ENCODE measurements around the gene UBFD1.
"Not testable (repeated sequence)": the region's sequence is repeated elsewhere in the genome, so short reads cannot be mapped to it uniquely, and the experiment has no call there.

Gene UBFD1

GRCh38 chr16:23527961-23528643 lies 29.4 kb upstream of the UBFD1 start:
- DNase-seq (ENCODE audit: low spot score): no peak

DNA sequence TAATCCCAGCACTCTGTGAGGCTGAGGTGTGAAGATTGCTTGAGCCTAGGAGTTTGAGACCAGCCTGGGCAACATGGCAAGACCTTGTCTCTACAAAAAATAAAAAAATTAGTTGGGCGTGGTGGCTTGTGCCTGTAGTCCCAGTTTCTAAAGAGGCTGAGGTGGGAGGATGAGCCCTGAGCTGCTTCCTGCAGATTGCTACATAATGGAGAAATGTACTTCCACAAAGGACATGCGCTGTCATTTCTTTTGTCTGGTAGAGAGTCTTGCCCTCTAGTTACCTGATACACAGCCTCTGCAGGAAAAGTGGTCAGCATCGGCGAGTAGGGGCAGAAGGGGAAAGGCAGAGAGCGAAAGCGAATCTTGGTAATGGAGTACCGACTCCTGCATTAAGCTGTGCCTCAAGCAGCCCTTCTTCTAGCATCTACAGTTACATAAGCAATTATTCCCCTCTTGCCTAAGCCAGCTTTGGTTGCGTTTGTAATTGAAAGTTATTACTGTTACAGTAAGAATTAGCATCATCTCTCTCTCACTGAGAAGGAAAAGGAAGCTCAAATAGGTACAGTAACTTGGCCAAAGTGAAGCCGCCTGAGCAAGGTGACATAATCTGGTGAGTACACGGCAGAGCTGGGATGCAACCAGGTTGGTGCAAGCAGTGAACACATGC lies 28.8 kb upstream of the UBFD1 start:
- no peak for DNase-seq (ENCODE audit: low spot score)

- no peak for DNase-seq (ENCODE audit: low spot score)
Measured at GRCh38 chr16:23530062-23530461, 27.5 kb upstream of the UBFD1 start.

GRCh38 chr16:23532448-23532847 lies 25.1 kb upstream of the UBFD1 start:
- DNase-seq (ENCODE audit: low spot score): no peak

DNA sequence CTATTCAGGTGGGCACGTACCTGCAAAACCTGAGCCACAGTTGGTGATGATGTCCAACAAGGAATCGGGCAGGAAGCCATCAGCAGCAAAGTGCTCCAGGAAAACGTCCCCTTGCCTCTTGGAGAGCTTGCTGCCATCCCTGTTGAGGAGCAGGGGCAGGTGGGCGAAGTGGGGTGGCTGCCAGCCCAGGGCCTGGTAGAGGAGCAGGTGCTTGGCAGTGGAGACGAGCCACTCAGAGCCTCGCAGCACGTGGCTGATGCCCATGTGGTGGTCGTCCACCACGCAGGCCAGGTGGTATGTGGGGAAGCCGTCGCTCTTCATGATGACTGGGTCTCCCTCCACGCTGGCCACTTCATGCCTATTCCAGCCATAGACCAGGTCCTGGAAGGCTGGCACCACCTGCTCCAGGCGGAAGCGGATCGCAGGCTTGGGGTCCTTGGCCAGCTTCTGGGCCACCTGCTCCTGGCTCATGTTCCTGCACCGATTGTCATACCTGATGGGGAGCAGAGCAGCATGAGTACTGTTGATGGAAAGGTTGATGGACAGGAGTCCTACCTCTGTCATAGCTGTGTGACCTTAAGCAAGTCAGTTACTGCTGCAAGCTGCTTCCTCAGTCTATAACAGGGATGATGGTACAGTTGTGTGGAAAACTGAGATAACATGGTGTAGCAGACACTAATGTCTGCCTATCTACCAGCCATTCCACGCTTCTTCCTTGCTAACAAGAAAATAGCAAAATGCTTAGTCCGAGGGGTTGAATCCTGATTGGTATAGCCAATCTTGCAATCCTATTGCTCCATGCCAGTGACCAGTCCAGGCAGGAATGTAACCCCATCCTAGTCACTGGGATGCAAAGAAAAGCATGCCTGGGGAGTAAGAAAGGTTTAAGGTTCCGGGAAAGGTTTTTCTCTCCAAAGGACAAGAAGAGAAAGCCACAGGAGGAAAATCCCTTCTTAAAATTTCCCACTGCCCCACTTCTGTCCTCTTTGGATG lies 22.4 kb upstream of the UBFD1 start:
- DNase-seq (ENCODE audit: low spot score): no peak

DNA sequence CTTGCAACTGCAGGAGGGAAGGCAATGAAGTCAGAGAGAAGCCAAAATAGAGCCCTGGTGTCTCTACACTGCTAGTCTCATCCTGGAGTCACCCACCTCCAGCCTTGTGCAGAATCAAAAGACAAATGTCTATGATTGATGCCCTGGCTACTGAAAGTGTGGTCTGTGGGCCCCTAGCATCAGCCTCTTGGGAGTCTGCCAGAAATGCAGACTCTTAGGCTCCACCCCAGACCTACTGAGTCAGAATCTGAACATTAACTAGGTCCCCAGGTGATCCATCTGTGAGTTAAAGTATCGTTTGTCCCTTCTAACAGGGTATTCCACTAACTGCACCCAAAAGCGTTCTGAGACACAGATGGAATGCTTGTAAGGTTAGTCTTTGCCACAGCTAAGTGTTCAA lies 21.6 kb upstream of the UBFD1 start:
- DNase-seq (ENCODE audit: low spot score): no peak

- DNase-seq (ENCODE audit: low spot score): no peak
Measured at GRCh38 chr16:23537390-23537789, 20.1 kb upstream of the UBFD1 start.

DNA sequence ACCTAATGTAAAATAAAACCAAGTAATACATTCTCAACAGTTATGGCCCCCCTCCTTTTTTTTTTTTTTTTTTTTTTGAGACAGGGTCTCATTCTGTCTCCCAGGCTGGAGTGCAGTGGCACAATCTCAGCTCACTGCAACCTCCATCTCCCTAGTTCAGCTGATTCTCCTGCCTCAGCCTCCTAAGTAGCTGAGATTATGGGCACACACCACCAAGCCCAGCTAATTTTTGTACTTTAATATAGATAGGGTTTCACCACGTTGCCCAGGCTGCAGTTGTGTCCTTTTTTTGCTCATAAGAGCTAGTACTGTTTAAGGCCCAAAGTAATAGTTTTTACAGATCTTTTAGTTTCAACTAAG lies 18.6 kb upstream of the UBFD1 start:
- no peak for DNase-seq (ENCODE audit: low spot score)

DNA sequence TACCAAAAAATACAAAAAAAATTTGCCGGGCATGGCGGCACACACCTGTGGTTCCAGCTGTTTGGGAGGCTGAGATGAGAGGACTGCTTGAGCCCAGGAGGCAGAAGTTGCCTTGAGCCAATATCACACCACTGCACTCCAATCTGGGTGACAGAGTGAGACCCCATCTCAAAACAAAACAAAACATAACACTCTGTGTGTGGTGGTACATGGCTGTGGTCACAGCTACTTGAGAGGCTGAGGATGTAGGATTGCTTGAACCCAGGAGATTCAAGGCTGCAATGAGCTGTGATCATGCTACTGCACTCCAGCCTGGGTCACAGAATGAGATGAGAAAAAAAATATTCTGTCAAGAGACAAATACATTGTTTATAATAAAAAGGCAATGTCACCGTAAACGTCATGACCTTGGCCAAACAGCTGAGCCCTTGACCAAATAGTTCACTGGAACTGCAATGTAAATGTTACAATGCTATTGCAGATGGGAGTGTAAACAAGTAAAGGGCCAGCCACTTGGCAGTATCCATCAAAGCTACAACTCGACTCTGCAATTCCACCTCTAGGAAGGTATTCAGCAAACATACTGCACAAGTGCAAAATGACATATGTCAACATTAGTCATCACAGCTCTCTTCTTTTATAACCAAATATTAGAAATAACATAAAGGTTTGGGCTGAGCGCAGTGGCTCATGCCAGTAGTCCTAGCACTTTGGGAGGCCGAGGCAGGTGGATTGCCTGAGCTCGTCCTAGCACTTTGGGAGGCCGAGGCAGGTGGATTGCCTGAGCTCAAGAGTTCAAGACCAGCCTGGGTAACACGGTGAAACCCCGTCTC lies 17.3 kb upstream of the UBFD1 start:
- no peak for DNase-seq (ENCODE audit: low spot score)

DNA sequence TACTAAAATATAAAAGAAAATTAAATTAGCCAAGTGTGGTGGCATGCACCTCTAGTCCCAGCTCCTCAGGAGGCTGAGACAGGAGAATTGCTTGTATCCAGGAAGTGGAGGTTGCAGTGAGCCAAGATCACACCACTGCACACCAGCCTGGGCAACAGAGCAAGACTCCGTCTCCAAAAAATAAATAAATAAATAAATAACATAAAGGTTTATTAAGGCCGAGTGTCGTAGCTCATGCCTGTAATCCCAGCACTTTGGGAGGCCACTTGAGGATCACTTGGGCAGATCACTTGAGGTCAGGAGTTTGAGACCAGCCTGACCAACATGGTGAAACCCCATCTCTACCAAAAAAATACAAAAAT lies 16.7 kb upstream of the UBFD1 start:
- DNase-seq (ENCODE audit: low spot score): not testable (repeated sequence)

- DNase-seq (ENCODE audit: low spot score): no peak
Measured at GRCh38 chr16:23544436-23544835, 13.1 kb upstream of the UBFD1 start.

DNA sequence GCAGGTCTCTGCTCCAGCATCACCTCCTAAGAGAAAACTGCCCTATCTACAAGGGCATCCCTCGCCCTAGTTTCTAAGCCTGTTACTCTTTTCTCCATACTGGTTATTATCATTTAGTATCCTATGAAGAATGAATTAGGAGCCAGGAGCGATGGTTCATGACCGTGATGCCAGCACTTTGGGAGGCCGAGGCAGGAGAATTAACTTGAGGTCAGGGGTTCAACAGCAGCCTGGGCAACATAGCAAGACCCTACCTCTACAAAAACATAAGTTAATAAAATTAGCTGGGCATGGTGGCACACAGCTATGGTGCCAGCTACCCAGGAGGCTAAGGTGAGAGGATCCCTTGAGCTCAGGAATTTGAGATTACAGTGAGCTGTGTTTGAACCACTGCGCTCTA lies 7.6 kb upstream of the UBFD1 start:
- no peak for DNase-seq (ENCODE audit: low spot score)

GRCh38 chr16:23552161-23552560 lies 5.4 kb upstream of the UBFD1 start:
- no peak for DNase-seq (ENCODE audit: low spot score)

DNA sequence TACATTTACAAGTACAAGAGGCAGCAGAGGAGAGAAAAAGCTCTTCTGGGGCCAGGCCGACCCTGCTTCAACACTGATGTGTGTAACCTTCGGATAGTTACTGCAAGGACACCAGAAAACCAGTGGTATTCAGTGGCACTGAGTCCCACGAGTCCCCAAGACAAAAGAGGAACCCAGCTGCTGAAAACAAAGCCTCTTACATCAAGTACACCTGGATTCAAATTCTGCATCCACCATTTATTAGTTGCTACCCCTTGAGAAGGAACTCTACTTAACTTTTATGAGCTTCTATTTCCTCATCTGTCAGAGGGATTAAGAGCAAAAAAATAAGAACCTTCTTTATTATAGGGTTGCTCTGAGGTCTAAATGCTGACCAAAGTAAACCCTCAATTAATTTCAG lies 3.0 kb upstream of the UBFD1 start:
- no peak for DNase-seq (ENCODE audit: low spot score)

GRCh38 chr16:23557779-23558702 lies 514 bp downstream of the UBFD1 start:
- DNase-seq (ENCODE audit: low spot score): peak; percentile 5

DNA sequence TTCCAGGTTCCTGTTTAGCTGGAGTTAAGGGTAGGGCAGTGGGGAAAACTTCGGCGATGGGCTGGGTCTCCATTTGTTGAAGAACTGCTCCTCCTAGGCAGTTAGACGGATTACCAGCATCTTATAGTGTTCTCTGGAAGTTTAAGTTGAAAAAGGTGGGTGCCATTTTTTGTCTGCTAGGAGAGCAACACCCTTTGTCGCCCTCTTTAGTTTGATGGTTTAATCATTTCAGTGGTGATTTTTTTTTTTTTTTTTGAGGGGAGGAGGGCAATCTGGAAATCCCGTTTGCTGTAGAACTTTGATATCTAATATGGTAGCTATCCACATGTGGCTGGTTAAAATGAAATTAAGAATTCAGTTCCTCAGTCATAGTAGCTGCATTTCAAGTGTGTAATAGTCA lies 4.1 kb downstream of the UBFD1 start:
- no peak for DNase-seq (ENCODE audit: low spot score)

DNA sequence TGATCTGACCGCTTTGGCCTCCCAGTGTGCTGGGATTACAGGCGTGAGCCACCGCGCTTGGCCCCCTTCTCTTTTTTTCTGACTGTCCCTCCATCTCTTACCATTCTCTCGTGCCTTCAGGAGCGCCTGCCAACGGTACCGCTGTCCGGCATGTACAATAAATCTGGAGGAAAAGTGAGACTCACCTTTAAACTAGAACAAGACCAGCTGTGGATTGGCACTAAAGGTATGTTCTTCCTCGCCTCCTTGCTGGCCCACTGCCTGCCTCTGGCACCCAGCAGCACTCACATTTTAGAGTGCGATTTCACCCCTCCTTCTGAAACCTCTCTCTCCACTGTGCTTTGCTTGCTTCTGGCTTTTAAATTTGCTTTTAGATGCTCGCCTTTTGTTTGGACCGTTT lies 5.0 kb downstream of the UBFD1 start:
- no peak for DNase-seq (ENCODE audit: low spot score)

DNA sequence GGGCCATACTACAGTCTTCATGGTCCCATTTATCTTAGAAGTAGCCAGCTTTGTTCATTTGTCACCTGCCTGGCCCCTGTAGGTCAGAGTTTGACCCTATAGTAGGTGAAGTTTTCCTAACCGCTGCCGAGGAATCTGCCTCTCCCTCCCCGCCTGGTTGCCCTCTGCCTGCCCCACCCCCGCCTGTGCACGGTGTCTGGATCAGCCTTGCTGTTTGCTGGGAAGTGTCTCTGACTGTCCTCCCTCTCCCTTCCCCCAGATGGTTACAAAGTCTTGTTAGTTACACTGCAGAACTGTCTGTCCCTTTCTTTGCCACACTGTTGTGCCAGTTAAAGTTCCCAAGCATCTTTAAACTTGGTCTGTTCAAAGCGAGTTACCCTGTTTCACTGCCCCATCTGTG lies 5.7 kb downstream of the UBFD1 start:
- no peak for DNase-seq (ENCODE audit: low spot score)

DNA sequence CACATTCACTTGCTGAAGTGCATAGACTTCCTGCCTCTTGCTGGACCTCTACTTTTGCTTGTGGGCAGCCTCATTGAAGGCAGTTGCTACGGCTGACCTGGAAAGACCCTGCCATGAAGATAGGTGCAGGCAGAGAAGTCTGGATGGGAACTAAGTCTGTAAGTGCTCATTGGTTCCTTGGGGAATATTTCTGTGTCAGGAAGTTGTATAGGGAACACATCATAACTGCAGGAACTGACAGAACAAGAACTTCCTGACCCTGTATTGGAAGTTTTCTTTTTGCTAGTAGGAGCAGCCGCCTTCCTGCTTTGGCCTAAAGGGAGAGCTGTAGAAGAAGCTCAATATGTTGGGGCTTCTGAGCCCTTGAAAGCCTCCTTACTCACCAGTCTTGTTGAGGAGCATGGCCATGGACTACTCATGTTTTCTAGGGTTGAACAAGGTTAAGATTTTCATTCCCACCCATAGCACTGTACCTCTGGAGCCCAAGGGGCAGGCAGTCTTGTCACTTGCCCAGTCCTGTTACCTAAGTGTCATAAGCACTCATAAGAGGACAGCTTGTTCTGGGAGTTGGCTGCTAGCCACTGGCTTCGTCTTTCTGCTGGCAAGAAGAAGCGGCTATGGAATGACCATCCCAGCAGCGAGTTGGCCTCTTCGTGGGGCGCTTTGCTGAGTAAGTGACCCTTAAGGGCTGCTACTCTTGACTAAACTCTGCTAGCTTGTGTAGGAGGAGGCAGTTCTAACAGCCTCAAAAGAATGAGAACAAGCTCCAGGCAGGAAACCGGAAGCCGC lies 7.2 kb downstream of the UBFD1 start:
- no peak for DNase-seq (ENCODE audit: low spot score)

- no peak for DNase-seq (ENCODE audit: low spot score)
Measured at GRCh38 chr16:23566724-23567123, 9.2 kb downstream of the UBFD1 start.
